LNCaP clone FGC (cell line): ENCODE data around the gene XCR1.

Experiments used
- DNase-seq: peaks from one replicate; pipeline ENCODE4 v3.0.0-alpha.2; 2011; ENCODE audit warnings: low read depth
- H3K4me3 ChIP-seq: 2 replicates; pipeline ENCODE4 v1.5.1; 2011; ENCODE audit warnings: mild to moderate bottlenecking, low read depth, low read length, control low read depth
- CTCF ChIP-seq: IDR thresholded peaks from 2 replicates; pipeline ENCODE4 v1.5.1; 2012; ENCODE audit warnings: mild to moderate bottlenecking; ENCODE audit not compliant: control insufficient read depth, insufficient read depth; ENCODE audit errors: extremely low read depth

Gene XCR1

GRCh38 chr3:45988804-45989203 lies 38.5 kb downstream of the XCR1 start:
- no peak overlapping the region for H3K4me3 ChIP-seq
- no peak for DNase-seq
- TF ChIP-seq CTCF, result no peak

- no peak for DNase-seq
- no peak for TF ChIP-seq CTCF
- H3K4me3 ChIP-seq, result no peak overlapping the region
Observed at GRCh38 chr3:45988362-45988761, 38.9 kb downstream of the XCR1 start.

GRCh38 chr3:45987368-45988291 lies 39.7 kb downstream of the XCR1 start:
- H3K4me3 ChIP-seq, result no peak overlapping the region
- peak; percentile 54 for DNase-seq
- TF ChIP-seq CTCF, result no peak

GRCh38 chr3:45986303-45986982 lies 40.8 kb downstream of the XCR1 start:
- no peak for TF ChIP-seq CTCF
- DNase-seq, result peak; percentile 95
- H3K4me3 ChIP-seq, result peak overlapping the region; percentile 6; the same call in 1 of the 2 replicates

GRCh38 chr3:45985532-45986302 lies 41.6 kb downstream of the XCR1 start:
- no peak for DNase-seq
- no peak overlapping the region for H3K4me3 ChIP-seq
- TF ChIP-seq CTCF, result no peak

GRCh38 chr3:45984331-45985312 lies 42.7 kb downstream of the XCR1 start:
- peak; percentile 97 for DNase-seq
- H3K4me3 ChIP-seq, result no peak overlapping the region
- TF ChIP-seq CTCF, result no peak
